Endothelial cell of umbilical vein (primary cell): Measurements from ENCODE around the gene STAC3. TPM values are rescaled to one million over a fixed set of nuclear protein-coding genes. Genes with fewer than 3 reads are reported as not detected.
A peak's percentile ranks its signal among the peaks of the same experiment; 100 is the strongest.

Source experiments
- BruUV-seq: library from RNA; stranded (reverse); fragments of 400-500 nt; replicated peaks from 2 replicates; lab custom pipeline; 2021; lab: Mats Ljungman, UMichigan
- CTCF ChIA-PET: fragments of 300-600, 350-600 bp; sonication (Branson Sonifier 250); formaldehyde crosslinking; loops from one replicate; lab custom pipeline; 2021; ENCODE audit warnings: antibody characterized with exemption, inconsistent platforms; lab: Charles Lee
- POLR2A ChIA-PET: fragments of 300-600, 350-600 bp; sonication (Branson Sonifier 250); formaldehyde crosslinking; loops from one replicate; lab custom pipeline; 2021; ENCODE audit warnings: antibody characterized with exemption, inconsistent platforms; lab: Charles Lee
- DNase-seq: peaks from one replicate; pipeline ENCODE4 v3.0.0-alpha.2; 2011; ENCODE audit warnings: low read depth, low spot score
- FAIRE-seq: peaks from 2 replicates; lab custom pipeline; 2011; peaks lifted over from hg19 to GRCh38; lab: Jason Lieb, UNC
- H2AFZ ChIP-seq: 2 replicates; pipeline ENCODE4 v1.6.0; 2012; ENCODE audit warnings: low read depth, low read length, control low read depth, inconsistent platforms
- H3K27ac ChIP-seq: 2 replicates; pipeline ENCODE4 v1.5.1; 2011; ENCODE audit warnings: low read depth, mild to moderate bottlenecking, control low read depth, low read length, moderate library complexity; ENCODE audit not compliant: insufficient read depth
- H3K27me3 ChIP-seq, 2 experiments: 2 replicates each; pipeline versions ENCODE4 v1.6.0 to v1.6.1; 2011; ENCODE audit warnings: low read length in 2 of 2, mixed read lengths in 1 of 2; ENCODE audit not compliant: control insufficient read depth in 2 of 2, insufficient read depth in 2 of 2
- H3K36me3 ChIP-seq, 2 experiments: 2 replicates in 1 of 2; 3 replicates in 1 of 2; pipeline ENCODE4 v1.5.1; 2011; ENCODE audit warnings: low read length in 2 of 2, mild to moderate bottlenecking in 1 of 2, moderate library complexity in 1 of 2; ENCODE audit not compliant: control insufficient read depth in 2 of 2, insufficient read depth in 2 of 2; ENCODE audit errors: extremely low read depth in 1 of 2
- H3K4me1 ChIP-seq: 3 replicates; pipeline ENCODE4 v1.5.1; 2011; ENCODE audit warnings: mild to moderate bottlenecking, low read length; ENCODE audit not compliant: control insufficient read depth, insufficient read depth; ENCODE audit errors: extremely low read depth
- H3K4me2 ChIP-seq: 2 replicates; pipeline ENCODE4 v1.6.1; 2011; ENCODE audit warnings: low read length, control low read depth, mixed read lengths; ENCODE audit not compliant: insufficient read depth
- H3K4me3 ChIP-seq, 3 experiments: fragments of 200-600 bp in 1 of 3; sonication (generic), shearing (Covaris generic) in 1 of 3; replicated peaks in 1 of 3; 2 replicates each; pipeline ENCODE4 v1.5.1; 2011 to 2016; ENCODE audit warnings: control low read depth in 3 of 3, low read length in 3 of 3, mild to moderate bottlenecking in 2 of 3, inconsistent platforms in 1 of 3, low read depth in 1 of 3, moderate library complexity in 1 of 3; ENCODE audit not compliant: insufficient read depth in 1 of 3
- H3K79me2 ChIP-seq: 2 replicates; pipeline ENCODE4 v1.6.0; 2012; ENCODE audit warnings: low read length, inconsistent platforms; ENCODE audit not compliant: control insufficient read depth, insufficient read depth
- H3K9ac ChIP-seq: replicated peaks from 2 replicates; pipeline ENCODE3; 2011; ENCODE audit warnings: low read length, control low read depth; ENCODE audit not compliant: insufficient read depth; ENCODE audit errors: extremely low read depth
- H3K9me1 ChIP-seq: replicated peaks from 3 replicates; pipeline ENCODE4 v1.6.0; 2011; ENCODE audit warnings: mild to moderate bottlenecking, low read length; ENCODE audit not compliant: control insufficient read depth, insufficient read depth; ENCODE audit errors: extremely low read depth
- H3K9me3 ChIP-seq: replicated peaks from 2 replicates; pipeline ENCODE4 v1.5.1; 2012; ENCODE audit warnings: low read length, inconsistent platforms; ENCODE audit not compliant: control insufficient read depth, insufficient read depth
- H4K20me1 ChIP-seq: replicated peaks from 2 replicates; pipeline ENCODE3; 2011; ENCODE audit warnings: mild to moderate bottlenecking, low read length; ENCODE audit not compliant: control insufficient read depth, insufficient read depth; ENCODE audit errors: extremely low read depth
- EZH2 ChIP-seq: IDR thresholded peaks from 2 replicates; pipeline ENCODE4 v1.6.1; 2012; ENCODE audit warnings: borderline replicate concordance, low read depth, mild to moderate bottlenecking, moderate library complexity, low read length, inconsistent platforms; ENCODE audit not compliant: severe bottlenecking
- FOS ChIP-seq: IDR thresholded peaks from 2 replicates; pipeline ENCODE4 v1.6.1; 2011; ENCODE audit warnings: mild to moderate bottlenecking, low read length, moderate library complexity, borderline replicate concordance; ENCODE audit not compliant: insufficient read depth
- GATA2 ChIP-seq: IDR thresholded peaks from 2 replicates; pipeline ENCODE4 v1.7.0; 2011; ENCODE audit warnings: low read depth, mild to moderate bottlenecking, moderate library complexity, mixed read lengths, low read length; ENCODE audit not compliant: insufficient read length, insufficient read depth
- JUN ChIP-seq: IDR thresholded peaks from 2 replicates; pipeline ENCODE4 v1.6.1; 2011; ENCODE audit warnings: borderline replicate concordance, low read depth; ENCODE audit not compliant: insufficient read length, insufficient read depth
- MYC ChIP-seq: IDR thresholded peaks from one replicate; pipeline ENCODE4 v1.6.1; 2011; ENCODE audit warnings: mild to moderate bottlenecking, low read depth, low read length
- POLR2A ChIP-seq: IDR thresholded peaks from 2 replicates; pipeline ENCODE4 v1.6.1; 2012; ENCODE audit warnings: low read depth, mild to moderate bottlenecking, control low read depth, low read length
- POLR2AphosphoS5 ChIP-seq: IDR thresholded peaks from 2 replicates; pipeline ENCODE4 v1.6.1; 2012; ENCODE audit warnings: low read depth, mild to moderate bottlenecking, control low read depth, low read length, moderate library complexity; ENCODE audit not compliant: insufficient read depth
- dilution Hi-C: fragments of 300-500 bp; cut with MboI; formaldehyde crosslinking; loops from one replicate; pipeline ENCODE4 v1.15.0; 2019; ENCODE audit warnings: low sequenced_read_pairs; ENCODE audit not compliant: extremely low pct_ligation_motif_present
- intact Hi-C: fragments of 100-400 bp; cut with micrococcal nuclease; formaldehyde crosslinking; loops from one replicate; pipeline ENCODE4 v1.10.0; 2022
- polyA plus RNA-seq, 4 experiments: library from polyadenylated mRNA; depleted of rRNA in 3 of 4; stranded (reverse) in 3 of 4; unstranded in 1 of 4; fragments of >200 nt; gene quantifications; 2 replicates each; pipeline versions ENCODE4 v1.2.1 to v1.2.3, GENCODE V29; 2011 to 2012; ENCODE audit warnings: missing spikeins in 1 of 4
- total RNA-seq: library from RNA; stranded (reverse); gene quantifications from 2 replicates; pipeline ENCODE4 v1.2.3, GENCODE V29; 2021
- TF ChIP-seq, protein P1 (sequence below), 2 donors: IDR thresholded peaks; 1 replicate in 1 of 2; 2 replicates in 1 of 2; pipeline ENCODE4 v1.5.1; 2011; ENCODE audit warnings: low read length in 2 of 2, mild to moderate bottlenecking in 2 of 2, moderate library complexity in 2 of 2, control low read depth in 1 of 2, inconsistent platforms in 1 of 2, low read depth in 1 of 2; ENCODE audit not compliant: insufficient read depth in 1 of 2; ENCODE audit errors: extremely low read depth in 1 of 2
- TF ChIP-seq, protein P2 (sequence below): IDR thresholded peaks from 2 replicates; pipeline ENCODE4 v1.6.1; 2011; ENCODE audit not compliant: insufficient read depth, insufficient read length

Gene STAC3
- total and polyA plus RNA-seq, 2 donors (not counting 3 experiments of a cell fraction or from before 2014, with no cell fraction given) = 0.36 to 0.55 TPM

DNA sequence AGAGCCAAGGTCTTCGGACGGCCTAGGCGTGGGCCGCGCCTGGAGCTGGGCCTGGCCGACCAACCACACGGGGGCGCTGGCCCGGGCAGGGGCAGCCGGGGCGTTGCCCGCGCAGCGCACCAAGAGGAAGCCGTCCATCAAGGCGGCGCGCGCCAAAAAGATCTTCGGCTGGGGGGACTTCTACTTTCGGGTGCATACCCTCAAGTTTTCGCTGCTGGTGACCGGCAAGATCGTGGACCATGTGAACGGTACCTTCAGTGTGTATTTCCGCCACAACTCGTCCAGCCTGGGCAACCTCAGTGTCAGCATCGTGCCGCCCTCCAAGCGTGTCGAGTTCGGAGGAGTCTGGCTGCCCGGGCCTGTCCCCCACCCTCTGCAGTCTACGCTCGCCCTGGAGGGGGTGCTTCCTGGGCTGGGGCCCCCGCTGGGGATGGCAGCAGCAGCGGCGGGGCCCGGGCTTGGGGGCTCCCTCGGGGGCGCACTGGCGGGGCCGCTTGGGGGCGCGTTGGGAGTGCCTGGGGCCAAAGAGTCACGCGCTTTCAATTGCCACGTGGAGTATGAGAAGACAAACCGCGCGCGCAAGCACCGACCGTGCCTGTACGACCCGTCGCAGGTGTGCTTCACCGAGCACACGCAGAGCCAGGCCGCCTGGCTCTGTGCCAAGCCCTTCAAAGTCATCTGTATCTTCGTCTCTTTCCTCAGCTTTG is 25.9 kb downstream of the STAC3 start:
- Histone ChIP-seq H3K9ac (no peak overlapping the region), H3K27ac (no peak overlapping the region), H3K4me1 (peaks cover 7% of the 10 kb centered on the region), H3K4me3 (no peak overlapping the region), H3K27me3 (peaks cover 56 to 59% of the 10 kb centered on the region in 2 experiments), H3K4me2 (no peak overlapping the region), H4K20me1 (no peaks in the 10 kb centered on the region), H3K9me1 (no peaks in the 10 kb centered on the region), H3K9me3 (no peaks in the 10 kb centered on the region), H2AFZ (peak overlapping the region; percentile 39), H3K36me3 (no peaks in the 10 kb centered on the region), H3K79me2 (peaks cover 5% of the 10 kb centered on the region)
- peak; percentile 26 for DNase-seq
- no TSS peak for BruUV-seq
- intact Hi-C loops (loop anchor here (2.0 kb wide), 1 partner anchor 14 kb away; no protein-coding TSS in a partner anchor), dilution Hi-C loops (no loop called here)
- ChIA-PET POLR2A (no interaction called here), CTCF (interaction anchor here (0.5 to 5.3 kb wide), 6 partner anchors 12 to 97 kb away, joined by 3 to 50 read pairs (median 18); partner anchors contain the start of gene LRP1)
- no peak for FAIRE-seq
- TF ChIP-seq MYC = no peak
- TF ChIP-seq, protein P1, sequence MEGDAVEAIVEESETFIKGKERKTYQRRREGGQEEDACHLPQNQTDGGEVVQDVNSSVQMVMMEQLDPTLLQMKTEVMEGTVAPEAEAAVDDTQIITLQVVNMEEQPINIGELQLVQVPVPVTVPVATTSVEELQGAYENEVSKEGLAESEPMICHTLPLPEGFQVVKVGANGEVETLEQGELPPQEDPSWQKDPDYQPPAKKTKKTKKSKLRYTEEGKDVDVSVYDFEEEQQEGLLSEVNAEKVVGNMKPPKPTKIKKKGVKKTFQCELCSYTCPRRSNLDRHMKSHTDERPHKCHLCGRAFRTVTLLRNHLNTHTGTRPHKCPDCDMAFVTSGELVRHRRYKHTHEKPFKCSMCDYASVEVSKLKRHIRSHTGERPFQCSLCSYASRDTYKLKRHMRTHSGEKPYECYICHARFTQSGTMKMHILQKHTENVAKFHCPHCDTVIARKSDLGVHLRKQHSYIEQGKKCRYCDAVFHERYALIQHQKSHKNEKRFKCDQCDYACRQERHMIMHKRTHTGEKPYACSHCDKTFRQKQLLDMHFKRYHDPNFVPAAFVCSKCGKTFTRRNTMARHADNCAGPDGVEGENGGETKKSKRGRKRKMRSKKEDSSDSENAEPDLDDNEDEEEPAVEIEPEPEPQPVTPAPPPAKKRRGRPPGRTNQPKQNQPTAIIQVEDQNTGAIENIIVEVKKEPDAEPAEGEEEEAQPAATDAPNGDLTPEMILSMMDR (IDR thresholded peaks at IDR 0.05; ENCODE audit: extremely low read depth in 1 of 2, insufficient read depth in 1 of 2, low read depth in 1 of 2, low read length in 2 of 2) = peak; percentile 77 to 88

DNA sequence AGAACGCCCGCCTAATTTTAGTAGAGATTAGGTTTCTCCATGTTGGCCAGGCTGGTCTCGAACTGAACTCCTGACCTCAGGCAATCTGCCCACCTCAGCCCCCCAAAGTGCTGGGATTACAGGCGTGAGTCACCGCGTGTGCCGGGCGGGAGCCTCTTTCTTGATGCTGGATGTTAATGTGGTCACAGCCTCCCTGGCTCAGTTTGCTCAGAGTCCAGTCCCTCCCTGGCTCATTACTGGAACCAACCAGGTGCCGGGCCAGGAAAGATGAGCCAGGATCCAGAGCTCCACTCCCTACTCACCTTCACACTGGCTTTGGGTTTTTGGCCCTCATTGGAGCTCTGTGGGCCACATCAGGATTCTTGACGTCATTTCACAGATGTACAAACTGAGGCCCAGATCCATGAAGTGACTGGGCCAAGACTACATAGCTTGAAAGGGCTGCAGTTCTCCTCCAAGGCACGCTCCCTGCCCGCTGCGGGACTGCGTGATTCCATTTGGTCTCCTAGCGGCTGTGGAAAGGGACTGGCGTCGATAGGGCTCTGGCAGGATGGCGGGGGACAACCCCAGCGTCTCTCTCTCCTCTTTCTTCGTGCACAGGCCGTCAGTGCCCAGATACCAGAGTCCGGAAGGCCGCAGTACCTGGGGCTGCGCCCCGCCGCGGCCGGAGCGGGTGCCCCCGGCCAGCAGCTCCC is 26.6 kb downstream of the STAC3 start:
- Histone ChIP-seq H3K79me2 (no peaks in the 10 kb centered on the region), H3K4me3 (no peak overlapping the region), H2AFZ (no peak overlapping the region), H4K20me1 (no peaks in the 10 kb centered on the region), H3K9ac (no peak overlapping the region), H3K4me2 (no peak overlapping the region), H3K36me3 (no peaks in the 10 kb centered on the region), H3K27me3 (peaks cover 62 to 64% of the 10 kb centered on the region in 2 experiments), H3K9me3 (no peaks in the 10 kb centered on the region), H3K4me1 (peaks cover 6% of the 10 kb centered on the region), H3K27ac (no peak overlapping the region), H3K9me1 (no peaks in the 10 kb centered on the region)
- DNase-seq (no peak), FAIRE-seq (no peak)
- no TSS peak for BruUV-seq
- ChIA-PET CTCF (interaction anchor here (2.4 to 5.3 kb wide), 3 partner anchors 11 to 18 kb away, joined by 28 to 50 read pairs (median 47); a partner anchor contains a TSS), POLR2A (no interaction called here)
- dilution Hi-C loops (no loop called here), intact Hi-C loops (loop anchor here (2.0 kb wide), 1 partner anchor 14 kb away; no protein-coding TSS in a partner anchor)
- TF ChIP-seq, protein P2, sequence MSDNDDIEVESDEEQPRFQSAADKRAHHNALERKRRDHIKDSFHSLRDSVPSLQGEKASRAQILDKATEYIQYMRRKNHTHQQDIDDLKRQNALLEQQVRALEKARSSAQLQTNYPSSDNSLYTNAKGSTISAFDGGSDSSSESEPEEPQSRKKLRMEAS = no peak
- no peak for TF ChIP-seq JUN
- TF ChIP-seq GATA2 = no peak
- TF ChIP-seq MYC = no peak
- no peak for TF ChIP-seq POLR2A
- TF ChIP-seq, protein P1 (IDR thresholded peaks at IDR 0.05; ENCODE audit: extremely low read depth in 1 of 2, insufficient read depth in 1 of 2, low read depth in 1 of 2, low read length in 2 of 2) = no peak
- no peak for TF ChIP-seq FOS
- no peak for TF ChIP-seq POLR2AphosphoS5
- no peak for TF ChIP-seq EZH2
